Sigmoid colon (tissue), 4 donors: ENCODE data around the gene ITIH6.

Experiments
- EP300 ChIP-seq, 4 donors: sonication (generic); formaldehyde crosslinking; IDR thresholded peaks; one replicate each; pipeline ENCODE4 v1.6.1; 2017; ENCODE audit warnings: antibody characterized with exemption in 4 of 4
- TF ChIP-seq, protein P1 (sequence below), 4 experiments: fragments of 450-650 bp in 3 of 4; fragments of 200-600 bp in 1 of 4; IDR thresholded peaks; one replicate each; pipeline ENCODE4 v1.5.1; 2016 to 2019; ENCODE audit warnings: antibody characterized with exemption in 4 of 4, mild to moderate bottlenecking in 3 of 4, moderate library complexity in 2 of 4

DNA sequence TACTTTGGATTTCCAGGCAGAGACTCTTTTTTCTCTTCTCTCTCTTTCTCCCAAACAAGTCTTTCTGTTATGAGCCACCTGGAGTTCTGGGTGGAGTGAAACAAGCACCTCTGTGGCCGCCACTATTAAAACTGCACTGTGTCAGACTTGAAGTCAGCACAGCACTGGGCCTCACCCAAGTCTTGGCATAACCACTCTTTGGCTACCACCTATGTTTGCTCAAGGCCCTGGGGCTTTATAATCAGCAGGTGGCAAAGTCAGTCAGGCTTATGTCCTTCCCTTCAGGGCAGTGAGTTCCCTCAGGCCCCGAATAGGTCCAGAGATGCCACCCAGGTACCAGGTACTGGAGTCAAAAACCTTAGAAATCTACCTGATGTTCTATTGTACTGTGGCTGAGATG, 52.4 kb downstream of the ITIH6 start:
- no peak for TF ChIP-seq EP300 (IDR thresholded peaks at IDR 0.05)
- TF ChIP-seq, protein P1, sequence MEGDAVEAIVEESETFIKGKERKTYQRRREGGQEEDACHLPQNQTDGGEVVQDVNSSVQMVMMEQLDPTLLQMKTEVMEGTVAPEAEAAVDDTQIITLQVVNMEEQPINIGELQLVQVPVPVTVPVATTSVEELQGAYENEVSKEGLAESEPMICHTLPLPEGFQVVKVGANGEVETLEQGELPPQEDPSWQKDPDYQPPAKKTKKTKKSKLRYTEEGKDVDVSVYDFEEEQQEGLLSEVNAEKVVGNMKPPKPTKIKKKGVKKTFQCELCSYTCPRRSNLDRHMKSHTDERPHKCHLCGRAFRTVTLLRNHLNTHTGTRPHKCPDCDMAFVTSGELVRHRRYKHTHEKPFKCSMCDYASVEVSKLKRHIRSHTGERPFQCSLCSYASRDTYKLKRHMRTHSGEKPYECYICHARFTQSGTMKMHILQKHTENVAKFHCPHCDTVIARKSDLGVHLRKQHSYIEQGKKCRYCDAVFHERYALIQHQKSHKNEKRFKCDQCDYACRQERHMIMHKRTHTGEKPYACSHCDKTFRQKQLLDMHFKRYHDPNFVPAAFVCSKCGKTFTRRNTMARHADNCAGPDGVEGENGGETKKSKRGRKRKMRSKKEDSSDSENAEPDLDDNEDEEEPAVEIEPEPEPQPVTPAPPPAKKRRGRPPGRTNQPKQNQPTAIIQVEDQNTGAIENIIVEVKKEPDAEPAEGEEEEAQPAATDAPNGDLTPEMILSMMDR (IDR thresholded peaks at IDR 0.05) = no peak
